22Rv1 (cell line): Measurements from ENCODE around the gene RIPOR1.
"Not testable (repeated sequence)": the region's sequence is repeated elsewhere in the genome, so short reads cannot be mapped to it uniquely, and the experiment has no call there.

Experiments used
- H3K27ac ChIP-seq: fragments of 450-650 bp; 2 replicates; pipeline ENCODE4 v1.5.1; 2017
- CTCF ChIP-seq: fragments of 450-650 bp; IDR thresholded peaks from 2 replicates; pipeline ENCODE4 v1.5.1; 2017; ENCODE audit warnings: mild to moderate bottlenecking
- ZFX ChIP-seq: fragments of 450-650 bp; IDR thresholded peaks from 2 replicates; pipeline ENCODE4 v1.6.1; 2017; ENCODE audit warnings: antibody characterized with exemption, borderline replicate concordance

The RIPOR1 gene

GRCh38 chr16:67486805-67487204 lies 41.8 kb upstream of the RIPOR1 start:
- no peak for TF ChIP-seq CTCF
- no peak for TF ChIP-seq ZFX
- no peak overlapping the region for H3K27ac ChIP-seq

- H3K27ac ChIP-seq: not testable (repeated sequence)
These were observed 41.1 kb upstream of the RIPOR1 start for GRCh38 chr16:67487561-67487960.

GRCh38 chr16:67489401-67490083 lies 39.1 kb upstream of the RIPOR1 start:
- TF ChIP-seq ZFX (no peak), CTCF (no peak)
- no peak overlapping the region for H3K27ac ChIP-seq

GRCh38 chr16:67490335-67491096 lies 38.1 kb upstream of the RIPOR1 start:
- TF ChIP-seq ZFX (no peak), CTCF (no peak)
- no peak overlapping the region for H3K27ac ChIP-seq

GRCh38 chr16:67499106-67499505 lies 29.5 kb upstream of the RIPOR1 start:
- TF ChIP-seq ZFX: no peak
- no peak overlapping the region for H3K27ac ChIP-seq

- no peak overlapping the region for H3K27ac ChIP-seq
- TF ChIP-seq CTCF (no peak), ZFX (no peak)
These were observed 24.3 kb upstream of the RIPOR1 start for GRCh38 chr16:67504031-67505021.

GRCh38 chr16:67506468-67506867 lies 22.2 kb upstream of the RIPOR1 start:
- H3K27ac ChIP-seq: no peak overlapping the region
- no peak for TF ChIP-seq CTCF
- no peak for TF ChIP-seq ZFX

- TF ChIP-seq CTCF: no peak
- TF ChIP-seq ZFX: no peak
- no peak overlapping the region for H3K27ac ChIP-seq
These were observed 19.6 kb upstream of the RIPOR1 start for GRCh38 chr16:67509016-67509415.

- not testable (repeated sequence) for H3K27ac ChIP-seq
These were observed 14.7 kb upstream of the RIPOR1 start for GRCh38 chr16:67513892-67514291.
